ENCODE results near the gene DAD1. TPM values are rescaled to one million over a fixed set of nuclear protein-coding genes. Genes with fewer than 3 reads are reported as not detected.
A peak's percentile ranks its signal among the peaks of the same experiment; 100 is the strongest.
"Not testable (repeated sequence)": the region's sequence is repeated elsewhere in the genome, so short reads cannot be mapped to it uniquely, and the experiment has no call there.

The DAD1 gene
- total RNA-seq, 1 experiment from 2014 or later, result 459 TPM

DNA sequence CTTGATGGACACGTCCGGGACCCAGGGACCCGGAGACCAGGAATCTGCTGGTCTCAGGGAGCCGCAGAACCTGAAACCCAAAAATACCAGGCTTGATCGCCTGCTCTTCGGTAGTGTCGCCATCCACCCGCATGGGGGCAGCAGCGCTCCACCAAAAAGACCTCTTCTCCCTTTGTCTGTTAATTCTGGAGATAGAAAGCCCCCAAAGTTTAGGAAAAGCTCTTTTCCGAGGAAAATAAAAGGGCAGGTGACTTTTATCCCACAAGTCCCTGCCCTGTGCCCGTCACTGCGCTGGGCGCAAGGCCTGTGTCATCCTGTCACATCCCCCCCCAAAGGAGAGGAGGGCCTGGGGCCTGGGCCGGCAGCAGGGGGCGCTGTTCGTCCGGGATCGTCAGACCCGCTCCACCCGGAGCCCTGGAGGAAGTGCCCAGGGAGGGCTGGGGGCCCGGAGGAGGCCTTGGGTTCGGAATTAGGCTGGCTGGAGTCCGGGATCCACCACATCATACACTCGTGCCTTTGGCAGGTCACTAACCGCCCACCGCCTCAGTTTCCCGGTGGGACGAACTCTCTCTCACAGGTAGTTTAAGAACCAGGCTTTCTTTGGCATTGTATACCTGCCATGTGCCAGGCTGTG lies 31.9 kb downstream of the DAD1 start:
- Histone ChIP-seq H3K27ac (ENCODE audit: low read length) (peak overlapping the region; percentile 81), H3K4me2 (ENCODE audit: low read depth, low read length, poor library complexity, severe bottlenecking) (peak overlapping the region; percentile 84), H2AFZ (ENCODE audit: low read length) (peak overlapping the region; percentile 93), H3K4me3 (ENCODE audit: low read length) (peak overlapping the region; percentile 67), H3K79me2 (ENCODE audit: low read length) (no peaks in the 10 kb centered on the region), H3K9me2 (replicated peaks; ENCODE audit: insufficient read depth, low read length) (no peaks in the 10 kb centered on the region), H3K4me1 (ENCODE audit: low read length) (peaks cover 32% of the 10 kb centered on the region), H4K20me1 (ENCODE audit: insufficient read depth, low read depth, low read length) (no peaks in the 10 kb centered on the region), H3K9ac (ENCODE audit: low read length) (peak overlapping the region; percentile 79), H3K27me3 (ENCODE audit: low read length) (no peaks in the 10 kb centered on the region), H3K9me3 (ENCODE audit: low read length) (no peaks in the 10 kb centered on the region), H3K36me3 (ENCODE audit: insufficient read depth, low read length) (no peaks in the 10 kb centered on the region)
- DNase-seq, result peak; percentile 96

DNA sequence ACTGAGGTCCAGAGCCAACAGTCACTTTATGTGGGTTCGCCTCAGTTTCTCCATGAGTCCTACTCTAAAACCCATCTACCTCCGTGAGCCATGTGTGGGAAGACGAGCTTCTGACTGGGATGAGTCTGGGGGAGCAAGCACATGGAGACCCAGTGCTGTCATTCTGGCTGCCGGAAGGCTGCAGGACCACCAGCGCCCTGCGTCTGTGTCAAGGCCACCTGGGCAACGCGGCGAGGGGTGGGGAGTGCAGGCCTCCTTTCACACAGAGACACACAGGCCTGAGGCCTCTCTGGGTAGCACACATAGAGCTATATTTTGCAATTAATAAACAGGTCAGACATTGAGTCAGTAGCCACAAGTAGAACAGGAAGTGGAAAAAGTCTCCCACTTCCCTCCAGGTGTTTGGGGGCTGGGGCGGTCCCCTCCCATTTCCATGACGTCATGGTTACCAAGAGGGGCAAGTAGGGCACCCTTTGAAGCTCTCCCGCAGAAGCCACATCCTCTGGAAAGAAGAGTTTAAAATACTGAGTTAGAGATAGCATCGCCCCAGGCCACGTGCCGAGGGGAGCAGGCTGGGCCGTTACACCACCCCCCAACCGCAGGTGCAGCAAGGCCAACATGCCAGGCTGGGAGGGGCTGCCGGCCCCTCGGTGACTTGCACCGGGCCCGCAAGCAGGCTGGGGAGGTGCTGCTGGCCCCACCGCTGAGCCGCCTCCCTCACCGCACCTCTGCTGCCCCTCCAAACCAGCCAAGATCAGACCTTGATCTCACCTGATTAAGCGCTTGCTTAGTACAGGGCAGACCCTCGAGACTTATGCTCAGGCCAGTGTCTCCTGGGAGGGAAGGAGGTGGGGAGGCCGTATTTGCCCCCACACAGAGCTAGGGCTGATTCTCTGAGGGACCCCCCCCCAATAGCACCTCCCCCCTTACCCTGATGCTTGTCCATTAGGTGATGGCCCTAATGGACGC lies 32.7 kb downstream of the DAD1 start:
- H3K27me3 ChIP-seq (ENCODE audit: low read length), result no peaks in the 10 kb centered on the region
- peak overlapping the region; percentile 67 for H3K4me3 ChIP-seq (ENCODE audit: low read length)
- H3K4me2 ChIP-seq (ENCODE audit: low read depth, low read length, poor library complexity, severe bottlenecking), result peak overlapping the region; percentile 84
- no peaks in the 10 kb centered on the region for H3K9me3 ChIP-seq (ENCODE audit: low read length)
- no peaks in the 10 kb centered on the region for H4K20me1 ChIP-seq (ENCODE audit: insufficient read depth, low read depth, low read length)
- DNase-seq, result peak; percentile 96
- peak overlapping the region; percentile 93 for H2AFZ ChIP-seq (ENCODE audit: low read length)
- peak overlapping the region; percentile 81 for H3K27ac ChIP-seq (ENCODE audit: low read length)
- H3K36me3 ChIP-seq (ENCODE audit: insufficient read depth, low read length), result no peaks in the 10 kb centered on the region
- no peaks in the 10 kb centered on the region for H3K9me2 ChIP-seq (replicated peaks; ENCODE audit: insufficient read depth, low read length)
- H3K4me1 ChIP-seq (ENCODE audit: low read length), result peaks cover 38% of the 10 kb centered on the region
- H3K79me2 ChIP-seq (ENCODE audit: low read length), result no peaks in the 10 kb centered on the region
- H3K9ac ChIP-seq (ENCODE audit: low read length), result peak overlapping the region; percentile 79

- Histone ChIP-seq H3K4me2 (ENCODE audit: low read depth, low read length, poor library complexity, severe bottlenecking) (peak overlapping the region; percentile 84), H3K27me3 (ENCODE audit: low read length) (no peaks in the 10 kb centered on the region), H4K20me1 (ENCODE audit: insufficient read depth, low read depth, low read length) (no peaks in the 10 kb centered on the region), H3K4me1 (ENCODE audit: low read length) (peaks cover 44% of the 10 kb centered on the region), H3K36me3 (ENCODE audit: insufficient read depth, low read length) (no peaks in the 10 kb centered on the region), H3K27ac (ENCODE audit: low read length) (peak overlapping the region; percentile 81), H3K4me3 (ENCODE audit: low read length) (peak overlapping the region; percentile 67; the same call in 1 of the 2 replicates), H2AFZ (ENCODE audit: low read length) (peak overlapping the region; percentile 93), H3K9ac (ENCODE audit: low read length) (peak overlapping the region; percentile 79), H3K79me2 (ENCODE audit: low read length) (no peaks in the 10 kb centered on the region), H3K9me3 (ENCODE audit: low read length) (no peaks in the 10 kb centered on the region), H3K9me2 (replicated peaks; ENCODE audit: insufficient read depth, low read length) (no peaks in the 10 kb centered on the region)
- DNase-seq, result peak; percentile 59
These were observed 33.5 kb downstream of the DAD1 start for GRCh38 chr14:22555384-22556011.

GRCh38 chr14:22554498-22555383 lies 34.3 kb downstream of the DAD1 start:
- Histone ChIP-seq H3K4me1 (ENCODE audit: low read length) (peaks cover 52% of the 10 kb centered on the region), H3K9me2 (replicated peaks; ENCODE audit: insufficient read depth, low read length) (no peaks in the 10 kb centered on the region), H2AFZ (ENCODE audit: low read length) (no peak overlapping the region), H3K4me3 (ENCODE audit: low read length) (no peak overlapping the region), H3K36me3 (ENCODE audit: insufficient read depth, low read length) (no peaks in the 10 kb centered on the region), H3K4me2 (ENCODE audit: low read depth, low read length, poor library complexity, severe bottlenecking) (no peak overlapping the region), H3K27me3 (ENCODE audit: low read length) (no peaks in the 10 kb centered on the region), H3K27ac (ENCODE audit: low read length) (peak overlapping the region; percentile 81), H3K9ac (ENCODE audit: low read length) (no peak overlapping the region; the same call in 1 of the 2 replicates), H3K9me3 (ENCODE audit: low read length) (no peaks in the 10 kb centered on the region), H4K20me1 (ENCODE audit: insufficient read depth, low read depth, low read length) (no peaks in the 10 kb centered on the region), H3K79me2 (ENCODE audit: low read length) (no peaks in the 10 kb centered on the region)
- DNase-seq, result no peak

DNA sequence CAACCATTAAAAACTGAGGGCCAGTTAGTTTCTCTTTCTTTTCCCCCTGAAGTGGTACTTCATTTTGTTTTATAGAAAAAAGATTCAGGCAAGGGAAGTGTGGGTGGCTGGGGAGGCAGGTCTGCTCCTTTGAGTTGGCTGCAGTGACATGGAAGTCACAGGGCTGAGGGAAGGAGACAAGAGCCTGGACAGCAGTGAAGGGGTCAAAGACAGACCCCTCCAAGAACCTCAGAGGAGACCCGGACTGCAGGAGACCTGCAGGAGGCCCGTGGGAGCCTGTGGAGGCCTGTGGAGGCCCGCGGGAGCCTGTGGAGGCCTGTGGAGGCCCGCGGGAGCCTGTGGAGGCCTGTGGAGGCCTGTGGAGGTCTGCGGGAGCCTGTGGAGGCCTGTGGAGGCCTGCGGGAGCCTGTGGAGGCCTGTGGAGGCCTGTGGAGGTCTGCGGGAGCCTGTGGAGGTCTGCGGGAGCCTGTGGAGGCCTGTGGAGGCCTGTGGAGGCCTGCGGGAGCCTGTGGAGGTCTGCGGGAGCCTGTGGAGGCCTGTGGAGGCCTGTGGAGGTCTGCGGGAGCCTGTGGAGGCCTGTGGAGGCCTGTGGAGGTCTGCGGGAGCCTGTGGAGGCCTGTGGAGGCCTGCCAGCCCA lies 35.0 kb downstream of the DAD1 start:
- H3K79me2 ChIP-seq (ENCODE audit: low read length); H3K9me3 ChIP-seq (ENCODE audit: low read length); DNase-seq; H4K20me1 ChIP-seq (ENCODE audit: insufficient read depth, low read depth, low read length); H3K36me3 ChIP-seq (ENCODE audit: insufficient read depth, low read length); H3K27ac ChIP-seq (ENCODE audit: low read length); H2AFZ ChIP-seq (ENCODE audit: low read length); H3K9me2 ChIP-seq (replicated peaks; ENCODE audit: insufficient read depth, low read length); H3K27me3 ChIP-seq (ENCODE audit: low read length); H3K4me2 ChIP-seq (ENCODE audit: low read depth, low read length, poor library complexity, severe bottlenecking); H3K9ac ChIP-seq (ENCODE audit: low read length); H3K4me3 ChIP-seq (ENCODE audit: low read length): not testable (repeated sequence)
- H3K4me1 ChIP-seq (ENCODE audit: low read length), result peaks cover 56% of the 10 kb centered on the region

DNA sequence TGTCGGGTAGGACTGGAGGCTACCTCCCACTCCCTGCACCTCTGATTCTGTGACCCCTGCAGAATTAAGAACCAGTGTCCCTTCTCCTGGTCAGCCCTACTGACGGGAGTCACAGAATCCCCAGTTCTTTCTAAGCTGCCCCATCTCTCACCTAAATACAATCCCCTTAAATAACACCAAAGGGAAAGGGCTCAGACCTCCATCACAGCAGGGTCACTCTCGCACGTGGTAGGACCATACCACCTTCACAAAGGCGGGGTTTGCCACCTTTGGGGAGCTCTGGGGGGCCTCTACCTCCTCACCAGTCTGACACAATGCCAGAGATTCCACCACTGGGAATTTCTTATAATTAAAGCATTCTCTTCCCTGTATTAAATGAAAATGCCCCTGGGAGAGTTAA lies 35.6 kb downstream of the DAD1 start:
- Histone ChIP-seq H3K79me2 (ENCODE audit: low read length) (no peaks in the 10 kb centered on the region), H3K36me3 (ENCODE audit: insufficient read depth, low read length) (no peaks in the 10 kb centered on the region), H3K27me3 (ENCODE audit: low read length) (no peaks in the 10 kb centered on the region), H3K27ac (ENCODE audit: low read length) (no peak overlapping the region), H2AFZ (ENCODE audit: low read length) (no peak overlapping the region), H3K9ac (ENCODE audit: low read length) (no peak overlapping the region), H4K20me1 (ENCODE audit: insufficient read depth, low read depth, low read length) (no peaks in the 10 kb centered on the region), H3K4me2 (ENCODE audit: low read depth, low read length, poor library complexity, severe bottlenecking) (no peak overlapping the region), H3K4me1 (ENCODE audit: low read length) (peaks cover 56% of the 10 kb centered on the region), H3K4me3 (ENCODE audit: low read length) (no peak overlapping the region), H3K9me2 (replicated peaks; ENCODE audit: insufficient read depth, low read length) (no peaks in the 10 kb centered on the region), H3K9me3 (ENCODE audit: low read length) (no peaks in the 10 kb centered on the region)
- DNase-seq, result no peak

DNA sequence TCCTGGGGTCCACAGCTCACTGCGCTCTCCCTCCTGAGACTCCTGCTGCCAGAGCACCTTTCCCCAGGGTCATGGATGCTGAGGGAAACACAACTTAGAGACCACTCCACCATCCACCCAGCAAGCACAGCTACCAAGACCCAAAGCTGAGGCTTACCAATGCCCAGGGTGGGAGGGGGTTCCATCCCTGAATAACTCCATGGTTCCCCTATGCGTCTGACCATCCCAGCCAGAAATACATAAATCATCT lies 36.3 kb downstream of the DAD1 start:
- Histone ChIP-seq H3K27me3 (ENCODE audit: low read length) (no peaks in the 10 kb centered on the region), H3K36me3 (ENCODE audit: insufficient read depth, low read length) (no peaks in the 10 kb centered on the region), H3K4me1 (ENCODE audit: low read length) (peaks cover 50% of the 10 kb centered on the region)

More for the DNA sequence above, 36.3 kb downstream of the DAD1 start:
- no peak overlapping the region for H3K4me2 ChIP-seq (ENCODE audit: low read depth, low read length, poor library complexity, severe bottlenecking)
- DNase-seq, result no peak
- no peak overlapping the region for H2AFZ ChIP-seq (ENCODE audit: low read length)
- no peak overlapping the region for H3K4me3 ChIP-seq (ENCODE audit: low read length)
- H3K9ac ChIP-seq (ENCODE audit: low read length), result no peak overlapping the region
- no peaks in the 10 kb centered on the region for H3K9me2 ChIP-seq (replicated peaks; ENCODE audit: insufficient read depth, low read length)
- H4K20me1 ChIP-seq (ENCODE audit: insufficient read depth, low read depth, low read length), result no peaks in the 10 kb centered on the region
- no peak overlapping the region for H3K27ac ChIP-seq (ENCODE audit: low read length)
- H3K79me2 ChIP-seq (ENCODE audit: low read length), result no peaks in the 10 kb centered on the region
- H3K9me3 ChIP-seq (ENCODE audit: low read length), result no peaks in the 10 kb centered on the region

All from Karpas-422 (cell line).